Measurements from ENCODE around the gene DNAI1. TPM values are rescaled to one million over a fixed set of nuclear protein-coding genes. Genes with fewer than 3 reads are reported as not detected.

Gene DNAI1
- total and polyA plus RNA-seq, 2 of the 4 experiments (the other 2 are of a cell fraction) = not detected

GRCh38 chr9:34553511-34554021, 95.0 kb downstream of the DNAI1 start:
- Histone ChIP-seq H3K4me2 (ENCODE audit: low read depth, low read length) (no peak overlapping the region), H3K4me1 (ENCODE audit: control insufficient read depth, insufficient read depth, low read length) (no peaks in the 10 kb centered on the region), H4K20me1 (ENCODE audit: insufficient read depth, low read length) (no peaks in the 10 kb centered on the region), H3K9ac (ENCODE audit: low read depth, low read length) (no peak overlapping the region), H3K14ac (replicated peaks; ENCODE audit: low read depth, low read length) (no peak overlapping the region), H3K79me1 (ENCODE audit: low read depth in 1 of 2, low read length in 2 of 2) (no peaks in the 10 kb centered on the region), H3K18ac (ENCODE audit: low read depth, low read length) (no peak overlapping the region), H2BK15ac (ENCODE audit: low read depth, low read length) (no peak overlapping the region), H3K56ac (ENCODE audit: extremely low read depth, insufficient read depth, low read length) (no peak overlapping the region), H2BK20ac (ENCODE audit: low read depth, low read length) (no peak overlapping the region), H3K9me1 (ENCODE audit: insufficient read depth, low read length) (no peaks in the 10 kb centered on the region), H4K8ac (ENCODE audit: low read depth in 2 of 2, low read length in 2 of 2) (no peak overlapping the region), H2BK120ac (ENCODE audit: low read depth, low read length) (no peak overlapping the region), H3K9me3 (ENCODE audit: control insufficient read depth, insufficient read depth, low read length) (no peaks in the 10 kb centered on the region), H2AFZ (replicated peaks; ENCODE audit: low read length, poor library complexity) (no peak overlapping the region), H4K91ac (ENCODE audit: insufficient read depth, low read depth, low read length) (no peak overlapping the region), H2BK5ac (ENCODE audit: low read depth, low read length, poor library complexity, severe bottlenecking) (no peak overlapping the region), H3K4me3 (ENCODE audit: insufficient read depth, low read depth, low read length) (no peak overlapping the region), H3K23ac (ENCODE audit: low read depth, low read length) (no peak overlapping the region), H4K5ac (ENCODE audit: low read depth, low read length) (no peak overlapping the region), H3K36me3 (ENCODE audit: control insufficient read depth, insufficient read depth, low read length) (no peaks in the 10 kb centered on the region), H3K27ac (ENCODE audit: insufficient read depth, low read length) (no peak overlapping the region), H2AK5ac (ENCODE audit: low read depth, low read length) (no peak overlapping the region), H3K4ac (ENCODE audit: low read depth, low read length) (no peak overlapping the region), H2AK9ac (replicated peaks; ENCODE audit: low read depth, low read length, poor library complexity) (no peak overlapping the region), H3K27me3 (ENCODE audit: control insufficient read depth, insufficient read depth, low read length) (peaks cover 59% of the 10 kb centered on the region)
- in situ Hi-C loops (cut with MboI; ENCODE audit: low sequenced_read_pairs) = loop anchor here (5.0 kb wide), 1 partner anchor 44 kb away; no protein-coding TSS in a partner anchor
- POLR2A ChIA-PET (ENCODE audit: unreplicated experiment) = no interaction called here
- 69% methylated on average over 9 of the region's 18 CpGs; no CpG with 5 or more reads in 1 of the 2 experiments for WGBS, 2 experiments (ENCODE audit: extremely low coverage in 2 of 2, insufficient read length in 1 of 2)
- BruUV-seq (replicated peaks) = no TSS peak
- CTCF ChIA-PET = no interaction called here
- ATAC-seq (ENCODE audit: low read depth) (no peak), DNase-seq (no peak)
- no peak for TF ChIP-seq CHD1 (IDR thresholded peaks at IDR 0.05; ENCODE audit: low read depth, low read length)
- TF ChIP-seq RAD21 (IDR thresholded peaks at IDR 0.05; ENCODE audit: low read length) = no peak
- TF ChIP-seq NFE2L2 (IDR thresholded peaks at IDR 0.05; ENCODE audit: low read depth, low read length) = no peak
- no peak for TF ChIP-seq MAZ (IDR thresholded peaks at IDR 0.05; ENCODE audit: borderline replicate concordance, low read depth, low read length)
- dilution Hi-C loops (cut with HindIII; ENCODE audit: low sequenced_read_pairs, unreplicated experiment) = no loop called here
- intact Hi-C loops (cut with micrococcal nuclease) = no loop called here

All from IMR-90 (cell line).